Raji (cell line): ENCODE results near the gene DSP.

Source experiments
- POLR2A ChIP-seq: IDR thresholded peaks from 2 replicates; pipeline ENCODE4 v1.6.1; 2011; ENCODE audit warnings: low read depth, low read length, control low read depth; ENCODE audit not compliant: insufficient read depth

Gene DSP

DNA sequence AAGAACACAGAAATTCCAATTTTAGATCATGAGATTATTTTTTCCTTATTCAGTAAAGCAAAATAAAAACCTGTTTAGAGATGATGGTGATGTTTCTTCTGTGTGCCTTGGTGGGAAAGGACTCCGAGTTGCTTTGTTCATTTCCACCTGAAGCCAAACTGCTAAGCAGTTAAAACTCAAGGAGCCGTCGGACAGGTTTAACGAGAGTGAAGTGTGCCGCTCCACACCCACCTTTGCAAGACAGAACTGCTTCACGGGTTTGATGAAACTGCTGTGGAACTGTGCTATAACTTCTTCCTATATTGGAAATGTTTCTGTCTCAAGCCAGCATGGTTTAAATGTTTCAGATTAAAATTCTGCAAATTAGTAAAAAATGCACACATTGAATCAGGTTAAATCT, 9.2 kb upstream of the DSP start:
- no peak for TF ChIP-seq POLR2A

DNA sequence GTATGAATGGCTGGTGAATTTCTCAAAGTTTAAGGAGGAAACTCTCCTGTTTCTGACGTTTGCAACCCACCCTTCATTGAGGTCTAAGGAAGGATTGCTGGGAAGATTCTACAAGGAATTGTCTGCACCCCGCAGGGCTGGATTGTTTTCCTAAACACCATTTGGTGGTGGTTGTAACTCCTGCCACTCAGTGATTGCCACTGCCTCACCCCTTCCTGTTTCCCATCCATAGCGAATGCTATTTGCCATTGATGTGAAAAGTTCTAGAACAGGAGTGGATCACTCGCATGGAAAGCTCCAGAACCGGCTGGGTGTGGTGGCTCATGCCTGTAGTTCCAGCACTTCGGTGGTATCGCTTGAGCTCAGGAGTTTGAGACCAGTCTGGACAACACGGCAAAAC, 8.7 kb upstream of the DSP start:
- no peak for TF ChIP-seq POLR2A

- no peak for TF ChIP-seq POLR2A
Measured at GRCh38 chr6:7534192-7534591, 7.3 kb upstream of the DSP start.

- no peak for TF ChIP-seq POLR2A
Measured at GRCh38 chr6:7535498-7535897, 6.0 kb upstream of the DSP start.

DNA sequence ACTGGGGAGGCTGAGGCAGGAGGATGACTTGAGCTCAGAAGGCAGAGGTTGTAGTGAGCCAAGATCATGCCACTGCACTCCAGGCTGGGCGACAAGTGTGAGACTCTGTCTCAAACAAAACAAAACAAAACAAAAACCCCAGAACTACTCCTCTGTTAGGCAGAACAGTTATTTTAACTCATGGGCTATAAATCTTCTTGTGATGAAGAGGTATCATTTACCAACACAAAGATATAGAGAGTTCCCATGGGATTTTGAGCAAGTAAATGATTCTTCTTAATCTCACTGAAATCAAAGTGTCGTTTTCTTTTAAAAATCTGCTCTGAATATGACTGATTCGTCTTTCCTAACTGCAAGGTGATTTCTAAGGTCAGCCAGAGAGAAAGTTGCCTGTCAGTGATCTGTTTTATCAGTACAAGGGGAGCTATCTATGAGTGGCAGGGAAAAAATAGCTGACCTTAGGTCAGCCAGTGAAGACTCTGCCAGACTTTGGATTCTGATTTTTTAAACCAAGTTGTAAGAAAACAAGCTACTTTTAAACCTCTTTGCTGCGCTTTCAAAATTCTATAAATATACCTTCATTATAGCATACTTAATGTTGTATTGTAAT, 3.8 kb upstream of the DSP start:
- no peak for TF ChIP-seq POLR2A

GRCh38 chr6:7538484-7538883, 3.0 kb upstream of the DSP start:
- no peak for TF ChIP-seq POLR2A

- no peak for TF ChIP-seq POLR2A
Measured at GRCh38 chr6:7540595-7540994, 876 bp upstream of the DSP start.

- no peak for TF ChIP-seq POLR2A
Measured at GRCh38 chr6:7542065-7542873, 798 bp downstream of the DSP start.

GRCh38 chr6:7542874-7543624, 1.6 kb downstream of the DSP start:
- no peak for TF ChIP-seq POLR2A

- TF ChIP-seq POLR2A: no peak
Measured at GRCh38 chr6:7543789-7544424, 2.4 kb downstream of the DSP start.

DNA sequence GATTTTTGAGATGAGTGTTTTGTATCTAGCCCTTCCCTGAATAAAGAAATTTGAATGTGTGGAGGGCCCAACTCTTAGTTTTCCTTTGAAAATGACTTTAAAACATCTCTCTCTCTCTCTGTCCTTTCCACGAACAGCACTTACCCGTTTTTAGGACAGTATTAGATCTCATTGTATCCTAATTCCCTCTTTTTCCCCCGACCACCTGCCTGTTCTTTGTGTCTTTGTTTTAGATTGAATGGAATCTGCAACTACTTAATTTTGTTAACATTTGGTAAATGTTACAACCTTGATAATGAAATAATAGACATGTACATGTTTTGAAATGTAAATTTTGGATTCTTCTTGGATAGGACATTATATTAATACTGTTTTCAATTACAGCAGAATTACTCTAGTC, 3.1 kb downstream of the DSP start:
- no peak for TF ChIP-seq POLR2A

DNA sequence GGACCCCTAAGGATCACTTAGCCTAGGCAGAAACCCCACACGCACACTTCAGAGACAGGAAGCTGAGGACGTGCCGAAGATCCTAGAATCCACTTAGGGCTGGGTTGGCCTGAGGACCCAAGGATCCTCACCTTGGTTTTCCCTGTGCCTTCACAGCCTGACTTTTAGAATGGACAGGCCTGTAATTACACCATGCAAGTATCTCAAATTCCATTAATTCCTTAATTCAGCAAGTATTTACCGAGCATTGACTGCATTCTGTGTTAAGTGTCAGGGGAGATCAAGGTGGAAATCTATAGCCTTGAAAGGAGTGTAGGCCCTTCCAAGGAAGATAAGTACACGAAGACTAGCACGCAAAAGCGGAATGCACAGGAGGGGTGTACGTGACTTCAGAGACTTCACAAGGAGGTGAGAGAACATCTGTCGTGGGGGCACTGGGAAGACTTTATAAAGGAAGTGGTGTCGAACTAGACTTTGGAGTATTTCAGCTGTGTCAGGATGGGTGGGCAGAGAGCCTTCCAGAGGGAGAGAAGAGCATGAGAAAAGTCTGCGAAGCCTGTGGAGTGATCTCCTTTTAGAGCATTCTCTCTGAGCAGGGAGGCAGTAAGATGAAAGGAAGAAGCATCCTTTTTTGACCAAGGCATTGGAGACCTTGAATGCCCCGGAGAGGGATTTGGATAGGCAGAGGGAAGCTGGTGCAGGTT, 4.0 kb downstream of the DSP start:
- no peak for TF ChIP-seq POLR2A

GRCh38 chr6:7546020-7546369, 4.5 kb downstream of the DSP start:
- no peak for TF ChIP-seq POLR2A

GRCh38 chr6:7546383-7546782, 4.9 kb downstream of the DSP start:
- no peak for TF ChIP-seq POLR2A

DNA sequence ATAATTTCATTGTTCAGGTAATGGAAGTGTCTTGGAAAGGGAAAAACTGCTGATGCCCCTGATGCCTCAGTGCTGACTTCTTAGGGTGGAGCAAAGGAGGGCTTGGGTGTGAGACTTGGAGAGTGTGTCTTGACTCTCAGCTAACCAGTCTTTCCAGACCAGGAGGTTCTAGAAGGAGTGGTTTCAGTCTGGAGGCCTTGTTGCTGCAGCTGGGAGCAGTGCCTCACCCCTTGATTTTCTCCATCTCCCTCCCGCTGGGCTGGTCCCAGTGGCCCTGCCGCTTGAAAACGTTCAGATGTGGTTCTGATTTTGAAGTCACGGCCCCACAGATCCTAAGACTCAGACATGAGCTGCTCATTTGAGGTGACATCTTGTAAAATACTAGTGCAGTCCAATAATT, 5.4 kb downstream of the DSP start:
- no peak for TF ChIP-seq POLR2A

GRCh38 chr6:7547315-7547714, 5.8 kb downstream of the DSP start:
- TF ChIP-seq POLR2A: no peak

DNA sequence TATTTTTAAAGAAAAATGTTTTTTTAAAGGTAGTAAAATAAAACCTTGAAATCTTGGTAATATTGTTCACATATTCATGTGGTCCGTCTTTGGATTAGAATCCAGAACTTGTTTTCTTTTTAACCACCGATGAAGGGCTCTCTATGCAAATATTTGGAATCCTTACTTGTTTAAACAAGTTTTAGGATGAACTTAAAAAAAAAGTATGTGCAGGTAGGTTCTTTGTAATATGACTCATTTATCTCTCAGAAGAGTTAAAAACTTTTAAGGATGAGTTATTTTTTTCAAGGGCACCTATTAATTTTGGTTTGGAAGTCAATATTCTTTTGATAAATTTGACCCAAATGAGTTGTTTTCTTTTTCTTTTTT, 8.9 kb downstream of the DSP start:
- TF ChIP-seq POLR2A: no peak
